ENCODE results near the gene ZNF800.
"Not testable (repeated sequence)": the region's sequence is repeated elsewhere in the genome, so short reads cannot be mapped to it uniquely, and the experiment has no call there.

The ZNF800 gene

DNA sequence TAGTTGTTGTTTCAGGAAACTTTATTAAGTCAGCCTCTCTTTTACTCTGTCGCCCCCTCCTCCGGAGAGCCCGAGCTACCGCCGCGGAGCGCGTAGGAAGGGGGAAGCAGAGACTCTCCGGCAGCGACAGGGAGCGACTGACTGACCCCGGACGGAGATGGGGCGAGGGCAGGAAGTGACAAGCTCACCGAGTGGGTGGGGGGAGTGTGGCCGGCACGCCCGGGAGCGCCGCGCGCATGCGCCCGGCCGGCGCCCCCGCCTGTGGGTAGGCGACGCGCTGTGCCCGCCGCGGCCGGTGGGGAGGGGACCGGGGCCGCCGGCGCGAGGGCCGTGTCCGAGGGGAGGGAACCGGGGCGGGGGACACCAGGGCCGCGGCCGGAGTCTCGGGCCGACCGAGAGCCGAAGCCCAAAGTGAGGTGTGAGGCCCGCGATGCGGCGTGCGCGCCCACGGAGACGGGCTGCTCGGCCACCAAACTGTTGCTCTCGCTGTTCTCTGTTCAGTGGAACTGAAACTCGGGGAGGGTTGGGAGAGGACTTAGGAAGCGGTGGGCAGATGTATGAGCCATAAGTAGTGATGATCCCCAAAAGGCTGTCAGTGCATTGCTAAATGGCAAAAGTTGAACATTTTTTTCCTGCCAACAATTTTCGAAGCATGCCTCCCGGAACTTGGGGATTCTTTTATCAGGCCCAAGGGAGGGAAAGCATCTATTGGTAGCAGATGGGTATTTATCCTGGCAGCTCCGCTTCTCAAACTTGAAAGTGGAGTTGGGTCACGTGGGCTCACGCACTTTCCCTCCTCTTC lies at the start of gene ZNF800:
Gene ZNF800 (minus strand): TSS at position 143 of the 802 bp plus-strand sequence. CDS start 1,151 bp downstream, outside the sequence.
- DNase-seq = peak; percentile 95

DNA sequence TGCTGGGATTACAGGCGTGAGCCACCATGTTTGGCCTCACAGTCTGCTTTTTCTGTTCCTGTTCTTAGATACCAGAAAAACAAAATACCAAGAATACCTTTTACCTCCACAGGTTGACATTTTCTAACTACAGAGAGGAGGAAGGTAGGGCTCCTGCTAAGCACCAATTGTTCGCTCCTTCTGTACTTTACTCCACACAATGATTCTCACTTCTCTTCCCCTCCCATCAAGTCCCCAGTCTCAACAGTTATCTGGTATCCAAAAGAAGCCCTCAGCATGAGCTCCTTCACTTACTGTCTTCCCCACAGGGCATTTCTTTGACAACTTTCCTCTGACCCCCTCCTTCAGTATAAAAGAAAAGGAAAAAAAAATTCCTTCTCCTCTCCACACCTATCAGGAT lies 47.7 kb upstream of the ZNF800 start:
- DNase-seq = no peak

DNA sequence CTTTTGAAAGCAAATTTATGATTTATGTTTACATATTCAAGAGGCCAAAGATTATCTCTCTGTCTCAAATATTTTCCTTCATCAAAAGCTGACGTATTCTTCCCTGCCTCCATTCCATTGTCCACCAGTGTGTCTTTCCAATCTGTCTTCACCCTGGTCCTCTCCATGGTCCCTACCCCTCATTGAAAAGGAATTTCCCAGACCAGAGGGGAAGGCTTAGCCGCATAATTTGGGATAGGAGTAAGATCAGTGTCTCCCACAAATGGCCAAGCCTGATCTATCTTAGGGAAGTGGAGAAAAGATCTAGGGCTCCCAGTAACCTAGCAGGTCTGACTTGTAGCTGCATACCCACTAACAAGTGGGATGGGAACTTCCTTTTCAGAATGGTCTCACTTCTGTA lies 46.3 kb upstream of the ZNF800 start:
- DNase-seq = no peak

DNA sequence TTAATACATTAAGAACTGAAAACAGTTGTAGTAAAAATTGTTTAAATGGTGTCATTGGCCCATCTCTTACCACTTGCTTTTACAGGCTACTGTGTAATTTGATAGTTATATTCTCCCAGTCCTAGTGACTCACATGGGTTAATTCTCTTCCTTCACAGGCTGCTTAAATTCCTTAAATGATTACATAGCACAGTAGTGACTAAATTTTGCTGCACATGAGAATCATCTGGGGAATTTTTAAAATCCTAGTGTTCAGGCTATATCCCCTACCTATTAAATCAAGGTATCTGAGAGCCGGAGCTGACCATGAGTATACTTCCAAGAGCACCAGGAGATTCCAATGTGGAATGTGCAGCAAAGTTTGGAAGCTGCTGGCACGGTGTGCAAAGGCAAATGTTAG lies 45.3 kb upstream of the ZNF800 start:
- DNase-seq = no peak

DNA sequence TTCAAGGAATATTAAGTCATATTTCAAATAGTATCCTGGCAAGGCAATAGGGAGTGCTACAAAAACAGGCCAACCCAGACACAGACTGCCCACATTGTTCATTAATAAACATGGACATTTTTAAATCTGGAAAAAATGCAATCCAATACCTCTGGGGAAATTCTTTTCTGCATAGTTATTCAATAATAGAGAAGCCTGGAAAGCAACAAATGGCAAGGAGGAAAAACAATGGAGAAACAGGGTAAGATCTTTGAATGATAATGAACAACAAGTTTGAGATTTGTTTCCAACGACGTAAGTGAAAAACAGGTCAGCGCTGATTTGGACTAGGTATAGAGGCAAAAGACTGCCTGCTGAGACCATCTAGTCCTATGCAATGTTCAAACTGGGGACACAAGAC lies 44.7 kb upstream of the ZNF800 start:
- DNase-seq = no peak

GRCh38 chr7:127429281-127429680 lies 36.8 kb upstream of the ZNF800 start:
- DNase-seq = not testable (repeated sequence)

- DNase-seq = no peak
These were observed 26.7 kb upstream of the ZNF800 start for GRCh38 chr7:127419196-127419595.

- DNase-seq = no peak
These were observed 26.0 kb upstream of the ZNF800 start for GRCh38 chr7:127418459-127418858.

DNA sequence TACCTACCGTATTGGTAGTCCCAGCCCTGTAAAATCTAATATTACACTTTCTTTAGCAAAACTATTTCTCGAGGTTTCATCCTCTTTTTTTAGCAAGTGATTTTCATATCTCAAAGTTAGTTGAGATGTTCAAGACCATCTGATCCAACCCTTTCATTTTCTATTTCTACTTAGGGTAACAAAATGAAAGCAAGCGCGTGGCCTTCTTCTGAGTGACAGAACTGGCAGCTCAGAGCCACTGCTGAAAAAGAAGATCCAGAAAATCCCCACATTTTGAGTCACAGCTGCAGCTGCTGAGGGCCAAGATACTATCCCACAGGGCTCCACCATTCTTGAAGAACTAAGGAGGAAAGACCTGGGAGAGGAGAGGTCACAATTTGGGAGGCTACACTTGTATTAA lies 24.8 kb upstream of the ZNF800 start:
- no peak for DNase-seq

DNA sequence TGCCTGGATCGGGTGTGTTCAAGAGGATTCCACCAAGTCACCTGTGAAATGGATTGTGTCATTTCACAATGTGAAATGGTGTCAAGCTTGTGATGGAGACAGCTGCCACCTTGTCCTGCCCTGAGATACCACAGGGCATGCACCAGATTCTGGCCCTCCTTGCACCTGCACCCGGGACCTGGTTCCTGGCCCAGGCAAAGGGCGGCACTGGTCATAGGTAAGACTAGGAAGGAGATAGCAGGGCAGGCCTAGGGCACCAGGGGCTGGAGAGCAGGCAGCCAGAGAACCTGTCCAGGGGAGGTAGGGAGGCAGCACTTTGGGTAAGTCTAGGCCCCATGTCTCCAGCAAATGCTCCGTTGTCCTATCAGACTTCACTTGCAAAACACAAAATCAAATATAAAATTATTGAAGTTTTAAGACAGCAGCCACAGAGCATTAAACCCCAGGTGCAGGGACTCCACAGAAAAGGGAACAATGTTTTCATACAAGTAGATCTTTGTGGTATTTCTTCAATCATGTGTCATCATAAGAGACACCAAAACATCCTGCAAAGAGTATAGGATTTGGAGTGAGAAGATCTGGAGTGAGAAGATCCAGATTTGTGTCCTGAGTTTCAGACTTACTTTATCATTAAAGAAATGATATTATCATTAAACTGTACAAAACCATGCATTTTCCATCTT lies 22.7 kb upstream of the ZNF800 start:
- DNase-seq = no peak

- peak; percentile 8 for DNase-seq
These were observed 21.5 kb upstream of the ZNF800 start for GRCh38 chr7:127413962-127414361.

DNA sequence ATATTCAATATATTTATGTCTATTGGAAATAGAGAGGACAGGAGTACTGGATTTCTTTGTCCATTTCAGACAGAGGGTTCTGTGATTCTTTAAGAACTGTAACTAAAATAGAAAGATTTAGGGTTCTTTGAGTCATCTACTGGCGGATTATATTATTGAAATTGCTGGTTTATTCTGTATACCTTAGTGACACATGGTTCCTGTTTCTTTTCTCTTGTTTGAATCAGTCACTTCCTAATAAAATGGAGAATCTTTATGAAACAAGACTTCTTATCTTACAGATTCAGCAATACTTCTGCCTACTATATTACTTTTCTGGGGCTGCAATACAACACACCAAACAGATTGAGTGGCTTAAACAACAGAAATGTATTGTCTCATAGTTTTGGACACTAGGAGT lies 20.8 kb upstream of the ZNF800 start:
- no peak for DNase-seq

DNA sequence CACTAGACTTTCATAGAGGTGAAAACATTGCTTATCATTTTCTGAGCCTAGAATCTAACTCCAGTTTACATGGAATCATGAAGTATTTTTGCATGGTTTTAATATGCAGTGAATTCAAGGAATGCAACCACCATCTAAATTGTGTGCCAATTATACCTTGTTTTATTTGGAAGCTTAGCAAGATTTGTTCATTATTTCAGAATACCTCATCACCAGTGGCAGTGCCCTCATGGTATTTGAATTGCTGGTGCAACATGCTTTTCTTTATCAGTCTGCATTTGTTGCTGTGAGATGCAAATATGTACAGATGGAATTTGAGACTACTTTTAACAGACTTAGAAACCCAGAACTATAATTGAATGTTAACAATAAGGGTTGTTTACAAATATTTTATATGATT lies 18.7 kb upstream of the ZNF800 start:
- DNase-seq = no peak

DNA sequence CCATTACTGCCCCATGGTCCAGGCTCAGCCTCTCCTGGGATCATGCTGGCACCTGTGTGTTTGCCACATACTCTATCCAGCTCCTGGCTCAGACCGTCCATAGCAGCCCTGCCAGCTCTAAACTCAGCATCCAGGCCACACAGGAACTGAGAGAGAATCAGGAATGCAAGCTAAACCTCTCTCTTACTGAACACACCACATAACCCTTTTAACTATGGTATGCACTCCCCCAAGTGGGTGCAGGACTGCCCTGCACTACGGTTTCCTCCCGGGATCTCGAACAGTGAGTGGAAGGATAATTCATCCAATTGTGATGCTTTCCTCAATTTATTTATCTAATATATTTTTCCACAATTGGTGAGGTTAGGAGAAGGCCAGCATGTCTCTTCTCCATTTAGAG lies 17.1 kb upstream of the ZNF800 start:
- DNase-seq = no peak

DNA sequence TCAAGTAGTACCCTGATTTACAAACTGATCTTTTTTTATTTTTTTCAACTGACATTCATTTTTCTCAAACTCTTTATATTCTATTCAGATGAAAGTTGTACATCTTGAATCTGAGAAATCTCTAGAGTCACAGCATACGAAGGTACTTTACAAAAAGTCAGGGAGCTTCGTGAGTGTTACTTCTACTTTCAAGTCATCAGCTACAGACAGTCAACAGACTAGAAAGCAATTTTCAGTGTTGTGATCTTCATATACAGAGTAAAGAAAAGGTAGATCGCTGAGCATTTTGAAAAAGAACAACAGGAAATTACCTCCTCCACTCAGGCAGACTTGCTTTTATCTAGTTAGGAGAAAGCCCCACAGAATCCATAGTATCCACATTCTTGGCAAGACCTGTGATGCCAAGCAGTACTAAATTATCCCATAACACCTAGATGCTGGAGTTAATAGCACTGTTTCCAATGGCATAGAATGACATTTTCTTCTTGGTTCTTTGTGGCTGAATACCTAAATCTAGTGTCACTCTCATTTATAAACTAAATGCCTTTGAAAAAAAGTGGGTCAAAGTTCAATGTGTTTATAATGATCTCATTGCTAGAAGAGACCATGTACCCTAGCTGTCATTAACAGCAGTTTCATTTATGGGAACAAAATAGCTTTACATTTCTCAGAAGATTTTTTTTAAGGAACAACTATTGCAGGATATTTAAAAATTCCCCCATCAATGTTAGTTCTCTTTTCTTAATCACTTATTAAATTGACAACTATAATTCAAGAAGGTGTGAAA lies 12.0 kb upstream of the ZNF800 start:
- DNase-seq = no peak

GRCh38 chr7:127396184-127396583 lies 3.7 kb upstream of the ZNF800 start:
- peak; percentile 94 for DNase-seq

GRCh38 chr7:127395104-127395503 lies 2.6 kb upstream of the ZNF800 start:
- not testable (repeated sequence) for DNase-seq

- DNase-seq = no peak
These were observed 1.0 kb upstream of the ZNF800 start for GRCh38 chr7:127393368-127394058.

- peak; percentile 80 for DNase-seq
These were observed 334 bp downstream of the ZNF800 start for GRCh38 chr7:127392182-127392565.

- DNase-seq = peak; percentile 76
These were observed 822 bp downstream of the ZNF800 start for GRCh38 chr7:127391591-127392181.

DNA sequence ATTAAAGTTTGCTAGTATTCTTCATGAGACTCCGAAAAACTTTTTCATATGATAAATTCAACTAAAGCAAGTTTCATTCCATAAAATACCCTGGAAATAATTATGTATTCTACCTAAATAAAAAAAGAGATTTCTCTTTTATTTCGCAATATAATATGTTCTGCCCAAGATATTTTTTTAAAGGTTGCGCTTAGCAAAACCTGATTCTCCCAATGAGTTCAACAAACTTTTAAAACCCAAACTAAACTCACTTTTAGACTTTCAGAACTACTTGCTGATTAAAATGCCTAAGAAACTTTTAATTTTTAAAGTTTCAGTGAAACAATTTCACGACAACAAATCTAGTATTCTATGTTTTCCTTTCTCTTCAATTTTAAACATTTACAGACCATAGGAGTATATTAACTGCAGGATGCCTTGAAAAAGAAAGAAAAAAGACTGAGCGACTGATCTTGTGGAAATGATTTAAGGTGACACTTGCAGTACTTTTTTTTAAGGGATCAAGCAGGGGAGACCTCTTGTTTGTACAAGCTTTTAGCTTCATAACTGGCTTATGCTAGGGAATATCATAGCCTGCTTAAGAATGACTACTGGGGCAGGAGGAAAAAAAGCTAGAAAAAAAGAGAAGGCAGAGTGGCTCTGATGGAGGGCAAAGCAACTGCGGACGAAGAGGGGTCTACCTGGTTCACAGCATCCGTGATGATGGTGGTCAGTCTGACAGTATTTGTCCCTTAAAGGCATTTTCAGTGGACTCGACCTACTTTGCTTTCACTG lies 1.5 kb downstream of the ZNF800 start:
- DNase-seq = no peak

Measured in RPMI8226 (cell line).